HepG2 (cell line): ENCODE measurements around the gene ARMC2. TPM values are rescaled to one million over a fixed set of nuclear protein-coding genes. Genes with fewer than 3 reads are reported as not detected.

Source experiments
- ATAD3A ChIP-seq: sonication (generic); formaldehyde crosslinking; IDR thresholded peaks from 2 replicates; pipeline ENCODE4 v1.4.0; 2020; ENCODE audit warnings: missing genetic modification reagents
- IKZF4 ChIP-seq: sonication (generic); formaldehyde crosslinking; IDR thresholded peaks from 2 replicates; pipeline ENCODE4 v1.5.1; 2020; ENCODE audit warnings: borderline replicate concordance, mild to moderate bottlenecking, low read depth, missing genetic modification reagents; ENCODE audit errors: not compliant biosample characterization
- JUNB ChIP-seq: sonication (generic); formaldehyde crosslinking; IDR thresholded peaks from 2 replicates; pipeline ENCODE4 v1.8.0; 2022; ENCODE audit warnings: missing genetic modification reagents, mild to moderate bottlenecking, borderline replicate concordance
- KLF9 ChIP-seq: IDR thresholded peaks from 2 replicates; pipeline ENCODE4 v1.6.1; 2016; ENCODE audit warnings: low read depth
- NR2C2 ChIP-seq: sonication (generic); formaldehyde crosslinking; IDR thresholded peaks from 2 replicates; pipeline ENCODE4 v1.4.0; 2020; ENCODE audit warnings: missing genetic modification reagents, mild to moderate bottlenecking, moderate library complexity, borderline replicate concordance
- POLR2A ChIP-seq, 2 experiments: IDR thresholded peaks; 2 replicates each; pipeline ENCODE4 v1.6.1; 2011; ENCODE audit warnings: low read depth in 2 of 2, low read length in 2 of 2, mild to moderate bottlenecking in 1 of 2, moderate library complexity in 1 of 2; ENCODE audit not compliant: insufficient read depth in 1 of 2
- ZNF235 ChIP-seq: sonication (generic); formaldehyde crosslinking; IDR thresholded peaks from 2 replicates; pipeline ENCODE4 v1.8.1; 2023; ENCODE audit warnings: mild to moderate bottlenecking, missing genetic modification reagents, borderline replicate concordance
- polyA plus RNA-seq, 8 experiments: library from polyadenylated mRNA; depleted of rRNA in 3 of 8; stranded (reverse) in 7 of 8; unstranded in 1 of 8; fragments of >200 nt; fragmentation: Illumina TruSeq in 4 of 8; extraction: Trizol in 4 of 8; gene quantifications; 2 replicates each; pipeline versions ENCODE4 v1.2.1 to v1.2.3, GENCODE V29; 2011 to 2016; ENCODE audit warnings: low read depth in 4 of 8, missing spikeins in 1 of 8, mixed read lengths in 1 of 8; ENCODE audit not compliant: insufficient read depth in 1 of 8
- total RNA-seq, 5 experiments: library from RNA; depleted of rRNA; stranded (reverse); fragments of >200 nt; fragmentation: Illumina TruSeq; extraction: Trizol; gene quantifications; 2 replicates each; pipeline ENCODE4 v1.2.3, GENCODE V29; 2016; ENCODE audit warnings: low read depth in 1 of 5
- TF ChIP-seq, protein P1 (sequence below): sonication (generic); formaldehyde crosslinking; IDR thresholded peaks from 2 replicates; pipeline ENCODE4 v1.8.0; 2022; ENCODE audit warnings: low read depth, missing genetic modification reagents
- TF ChIP-seq, protein P2 (sequence below): sonication (generic); formaldehyde crosslinking; IDR thresholded peaks from 2 replicates; pipeline ENCODE4 v1.5.1; 2020; ENCODE audit warnings: missing genetic modification reagents, mild to moderate bottlenecking, borderline replicate concordance
- TF ChIP-seq, protein P3 (sequence below): sonication (generic); formaldehyde crosslinking; IDR thresholded peaks from 2 replicates; pipeline ENCODE4 v1.4.0; 2020; ENCODE audit warnings: missing genetic modification reagents, borderline replicate concordance
- TF ChIP-seq, protein P4 (sequence below): IDR thresholded peaks from 2 replicates; pipeline ENCODE4 v1.6.1; 2012; ENCODE audit warnings: low read length, improper control_type of control experiment
- TF ChIP-seq, protein P5 (sequence below): sonication (generic); formaldehyde crosslinking; IDR thresholded peaks from 2 replicates; pipeline ENCODE4 v1.9.0; 2021; ENCODE audit warnings: mild to moderate bottlenecking, missing genetic modification reagents

ARMC2 gene
- total and polyA plus RNA-seq, 2 of the 13 experiments (the other 11 are each of a cell fraction or from before 2014, with no cell fraction given): 1.4 to 3.2 TPM

DNA sequence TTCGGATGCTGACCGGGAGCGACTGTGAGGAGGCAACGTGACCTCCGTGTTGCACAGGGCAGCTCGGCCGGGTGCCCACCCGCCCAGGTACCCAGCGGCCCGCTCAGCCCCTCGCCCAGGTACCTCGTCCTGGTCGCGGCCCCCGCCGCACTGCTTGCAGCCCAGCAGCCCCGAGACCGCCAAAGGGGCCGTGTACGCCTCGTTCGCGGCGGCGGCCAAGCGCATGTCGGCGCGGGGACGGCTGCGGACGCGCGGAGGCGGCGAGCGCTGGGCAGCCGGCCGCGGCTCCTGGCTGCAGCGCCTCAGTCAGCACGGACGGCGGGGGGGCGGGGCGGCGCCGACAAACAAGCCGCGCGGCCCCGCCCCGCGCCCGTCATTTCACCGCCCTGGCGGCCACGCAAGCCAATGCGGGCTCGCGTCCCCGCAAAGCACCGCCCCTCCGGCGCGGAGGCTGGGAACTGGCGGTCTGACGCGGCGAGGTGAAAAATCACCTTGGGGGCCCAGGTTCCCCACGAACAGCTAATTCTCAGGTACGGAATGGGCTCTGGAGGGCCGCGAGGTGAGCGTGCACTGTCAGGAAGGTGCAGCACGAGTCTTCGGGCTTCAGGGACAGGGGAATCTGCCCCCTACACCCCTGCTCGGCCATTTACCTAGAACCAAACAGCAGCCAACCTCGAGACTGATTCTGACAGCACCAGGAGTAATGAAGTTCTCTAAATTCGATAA is 161.2 kb downstream of the ARMC2 start (continued):
- TF ChIP-seq, protein P1, sequence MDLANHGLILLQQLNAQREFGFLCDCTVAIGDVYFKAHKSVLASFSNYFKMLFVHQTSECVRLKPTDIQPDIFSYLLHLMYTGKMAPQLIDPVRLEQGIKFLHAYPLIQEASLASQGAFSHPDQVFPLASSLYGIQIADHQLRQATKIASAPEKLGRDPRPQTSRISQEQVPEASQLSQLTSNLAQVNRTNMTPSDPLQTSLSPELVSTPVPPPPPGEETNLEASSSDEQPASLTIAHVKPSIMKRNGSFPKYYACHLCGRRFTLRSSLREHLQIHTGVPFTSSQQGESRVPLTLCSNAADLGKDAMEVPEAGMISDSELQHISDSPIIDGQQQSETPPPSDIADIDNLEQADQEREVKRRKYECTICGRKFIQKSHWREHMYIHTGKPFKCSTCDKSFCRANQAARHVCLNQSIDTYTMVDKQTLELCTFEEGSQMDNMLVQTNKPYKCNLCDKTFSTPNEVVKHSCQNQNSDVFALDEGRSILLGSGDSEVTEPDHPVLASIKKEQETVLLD (CRISPR knock-in tag): no peak
- TF ChIP-seq KLF9 (CRISPR knock-in tag) (no peak), ATAD3A (no peak), NR2C2 (CRISPR knock-in tag) (peak; percentile 62), ZNF235 (CRISPR knock-in tag) (no peak), POLR2A (IDR thresholded peaks at IDR 0.05; ENCODE audit: insufficient read depth in 1 of 2, low read depth in 2 of 2, low read length in 2 of 2) (peak; percentile 54 to 79), IKZF4 (CRISPR knock-in tag) (no peak), JUNB (CRISPR knock-in tag) (no peak)
- TF ChIP-seq, protein P2, sequence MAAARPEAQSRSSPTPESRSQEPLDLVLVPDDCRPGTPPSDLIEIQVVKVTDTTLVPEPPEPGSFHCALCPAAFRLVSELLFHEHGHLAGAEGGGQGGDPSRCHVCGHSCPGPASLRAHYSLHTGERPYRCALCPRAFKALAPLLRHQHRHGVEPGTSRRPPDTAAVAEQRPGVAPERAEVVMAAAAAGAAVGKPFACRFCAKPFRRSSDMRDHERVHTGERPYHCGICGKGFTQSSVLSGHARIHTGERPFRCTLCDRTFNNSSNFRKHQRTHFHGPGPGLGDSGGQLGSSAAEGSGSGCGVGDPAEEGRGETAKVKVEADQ: 0 out of 2 replicates have a peak, but pooled peaks have one; percentile 81
- TF ChIP-seq, protein P3, sequence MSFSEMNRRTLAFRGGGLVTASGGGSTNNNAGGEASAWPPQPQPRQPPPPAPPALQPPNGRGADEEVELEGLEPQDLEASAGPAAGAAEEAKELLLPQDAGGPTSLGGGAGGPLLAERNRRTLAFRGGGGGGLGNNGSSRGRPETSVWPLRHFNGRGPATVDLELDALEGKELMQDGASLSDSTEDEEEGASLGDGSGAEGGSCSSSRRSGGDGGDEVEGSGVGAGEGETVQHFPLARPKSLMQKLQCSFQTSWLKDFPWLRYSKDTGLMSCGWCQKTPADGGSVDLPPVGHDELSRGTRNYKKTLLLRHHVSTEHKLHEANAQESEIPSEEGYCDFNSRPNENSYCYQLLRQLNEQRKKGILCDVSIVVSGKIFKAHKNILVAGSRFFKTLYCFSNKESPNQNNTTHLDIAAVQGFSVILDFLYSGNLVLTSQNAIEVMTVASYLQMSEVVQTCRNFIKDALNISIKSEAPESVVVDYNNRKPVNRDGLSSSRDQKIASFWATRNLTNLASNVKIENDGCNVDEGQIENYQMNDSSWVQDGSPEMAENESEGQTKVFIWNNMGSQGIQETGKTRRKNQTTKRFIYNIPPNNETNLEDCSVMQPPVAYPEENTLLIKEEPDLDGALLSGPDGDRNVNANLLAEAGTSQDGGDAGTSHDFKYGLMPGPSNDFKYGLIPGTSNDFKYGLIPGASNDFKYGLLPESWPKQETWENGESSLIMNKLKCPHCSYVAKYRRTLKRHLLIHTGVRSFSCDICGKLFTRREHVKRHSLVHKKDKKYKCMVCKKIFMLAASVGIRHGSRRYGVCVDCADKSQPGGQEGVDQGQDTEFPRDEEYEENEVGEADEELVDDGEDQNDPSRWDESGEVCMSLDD: no peak
- TF ChIP-seq, protein P4, sequence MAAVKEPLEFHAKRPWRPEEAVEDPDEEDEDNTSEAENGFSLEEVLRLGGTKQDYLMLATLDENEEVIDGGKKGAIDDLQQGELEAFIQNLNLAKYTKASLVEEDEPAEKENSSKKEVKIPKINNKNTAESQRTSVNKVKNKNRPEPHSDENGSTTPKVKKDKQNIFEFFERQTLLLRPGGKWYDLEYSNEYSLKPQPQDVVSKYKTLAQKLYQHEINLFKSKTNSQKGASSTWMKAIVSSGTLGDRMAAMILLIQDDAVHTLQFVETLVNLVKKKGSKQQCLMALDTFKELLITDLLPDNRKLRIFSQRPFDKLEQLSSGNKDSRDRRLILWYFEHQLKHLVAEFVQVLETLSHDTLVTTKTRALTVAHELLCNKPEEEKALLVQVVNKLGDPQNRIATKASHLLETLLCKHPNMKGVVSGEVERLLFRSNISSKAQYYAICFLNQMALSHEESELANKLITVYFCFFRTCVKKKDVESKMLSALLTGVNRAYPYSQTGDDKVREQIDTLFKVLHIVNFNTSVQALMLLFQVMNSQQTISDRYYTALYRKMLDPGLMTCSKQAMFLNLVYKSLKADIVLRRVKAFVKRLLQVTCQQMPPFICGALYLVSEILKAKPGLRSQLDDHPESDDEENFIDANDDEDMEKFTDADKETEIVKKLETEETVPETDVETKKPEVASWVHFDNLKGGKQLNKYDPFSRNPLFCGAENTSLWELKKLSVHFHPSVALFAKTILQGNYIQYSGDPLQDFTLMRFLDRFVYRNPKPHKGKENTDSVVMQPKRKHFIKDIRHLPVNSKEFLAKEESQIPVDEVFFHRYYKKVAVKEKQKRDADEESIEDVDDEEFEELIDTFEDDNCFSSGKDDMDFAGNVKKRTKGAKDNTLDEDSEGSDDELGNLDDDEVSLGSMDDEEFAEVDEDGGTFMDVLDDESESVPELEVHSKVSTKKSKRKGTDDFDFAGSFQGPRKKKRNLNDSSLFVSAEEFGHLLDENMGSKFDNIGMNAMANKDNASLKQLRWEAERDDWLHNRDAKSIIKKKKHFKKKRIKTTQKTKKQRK: no peak
- TF ChIP-seq, protein P5, sequence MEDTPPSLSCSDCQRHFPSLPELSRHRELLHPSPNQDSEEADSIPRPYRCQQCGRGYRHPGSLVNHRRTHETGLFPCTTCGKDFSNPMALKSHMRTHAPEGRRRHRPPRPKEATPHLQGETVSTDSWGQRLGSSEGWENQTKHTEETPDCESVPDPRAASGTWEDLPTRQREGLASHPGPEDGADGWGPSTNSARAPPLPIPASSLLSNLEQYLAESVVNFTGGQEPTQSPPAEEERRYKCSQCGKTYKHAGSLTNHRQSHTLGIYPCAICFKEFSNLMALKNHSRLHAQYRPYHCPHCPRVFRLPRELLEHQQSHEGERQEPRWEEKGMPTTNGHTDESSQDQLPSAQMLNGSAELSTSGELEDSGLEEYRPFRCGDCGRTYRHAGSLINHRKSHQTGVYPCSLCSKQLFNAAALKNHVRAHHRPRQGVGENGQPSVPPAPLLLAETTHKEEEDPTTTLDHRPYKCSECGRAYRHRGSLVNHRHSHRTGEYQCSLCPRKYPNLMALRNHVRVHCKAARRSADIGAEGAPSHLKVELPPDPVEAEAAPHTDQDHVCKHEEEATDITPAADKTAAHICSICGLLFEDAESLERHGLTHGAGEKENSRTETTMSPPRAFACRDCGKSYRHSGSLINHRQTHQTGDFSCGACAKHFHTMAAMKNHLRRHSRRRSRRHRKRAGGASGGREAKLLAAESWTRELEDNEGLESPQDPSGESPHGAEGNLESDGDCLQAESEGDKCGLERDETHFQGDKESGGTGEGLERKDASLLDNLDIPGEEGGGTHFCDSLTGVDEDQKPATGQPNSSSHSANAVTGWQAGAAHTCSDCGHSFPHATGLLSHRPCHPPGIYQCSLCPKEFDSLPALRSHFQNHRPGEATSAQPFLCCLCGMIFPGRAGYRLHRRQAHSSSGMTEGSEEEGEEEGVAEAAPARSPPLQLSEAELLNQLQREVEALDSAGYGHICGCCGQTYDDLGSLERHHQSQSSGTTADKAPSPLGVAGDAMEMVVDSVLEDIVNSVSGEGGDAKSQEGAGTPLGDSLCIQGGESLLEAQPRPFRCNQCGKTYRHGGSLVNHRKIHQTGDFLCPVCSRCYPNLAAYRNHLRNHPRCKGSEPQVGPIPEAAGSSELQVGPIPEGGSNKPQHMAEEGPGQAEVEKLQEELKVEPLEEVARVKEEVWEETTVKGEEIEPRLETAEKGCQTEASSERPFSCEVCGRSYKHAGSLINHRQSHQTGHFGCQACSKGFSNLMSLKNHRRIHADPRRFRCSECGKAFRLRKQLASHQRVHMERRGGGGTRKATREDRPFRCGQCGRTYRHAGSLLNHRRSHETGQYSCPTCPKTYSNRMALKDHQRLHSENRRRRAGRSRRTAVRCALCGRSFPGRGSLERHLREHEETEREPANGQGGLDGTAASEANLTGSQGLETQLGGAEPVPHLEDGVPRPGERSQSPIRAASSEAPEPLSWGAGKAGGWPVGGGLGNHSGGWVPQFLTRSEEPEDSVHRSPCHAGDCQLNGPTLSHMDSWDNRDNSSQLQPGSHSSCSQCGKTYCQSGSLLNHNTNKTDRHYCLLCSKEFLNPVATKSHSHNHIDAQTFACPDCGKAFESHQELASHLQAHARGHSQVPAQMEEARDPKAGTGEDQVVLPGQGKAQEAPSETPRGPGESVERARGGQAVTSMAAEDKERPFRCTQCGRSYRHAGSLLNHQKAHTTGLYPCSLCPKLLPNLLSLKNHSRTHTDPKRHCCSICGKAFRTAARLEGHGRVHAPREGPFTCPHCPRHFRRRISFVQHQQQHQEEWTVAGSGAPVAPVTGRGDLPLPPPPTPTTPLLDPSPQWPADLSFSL (CRISPR knock-in tag): peak; percentile 57; the same call in 1 of the 2 replicates
